ENCODE measurements around the gene COL9A2.

DNA sequence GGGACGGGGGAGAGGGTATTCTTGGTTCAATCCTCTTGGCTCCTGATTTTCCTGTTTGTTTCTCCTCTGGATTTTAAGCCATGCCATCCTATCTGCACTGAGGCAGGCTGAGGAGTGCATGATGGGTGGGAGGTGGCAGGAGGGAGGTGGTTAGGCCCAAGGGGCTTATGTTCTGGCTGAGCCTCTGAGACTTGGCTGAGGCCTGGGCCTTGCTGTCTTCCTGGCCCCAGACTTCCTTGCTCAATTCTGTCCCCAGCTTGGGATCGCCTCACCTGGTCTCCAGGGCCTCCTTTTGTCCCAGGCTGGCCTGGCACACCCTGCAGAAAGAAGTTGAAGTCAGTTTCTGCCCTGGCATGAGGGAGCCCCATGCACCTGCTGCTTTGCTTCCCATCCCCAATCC lies 11.2 kb downstream of the COL9A2 start:
- TF ChIP-seq, protein P1, sequence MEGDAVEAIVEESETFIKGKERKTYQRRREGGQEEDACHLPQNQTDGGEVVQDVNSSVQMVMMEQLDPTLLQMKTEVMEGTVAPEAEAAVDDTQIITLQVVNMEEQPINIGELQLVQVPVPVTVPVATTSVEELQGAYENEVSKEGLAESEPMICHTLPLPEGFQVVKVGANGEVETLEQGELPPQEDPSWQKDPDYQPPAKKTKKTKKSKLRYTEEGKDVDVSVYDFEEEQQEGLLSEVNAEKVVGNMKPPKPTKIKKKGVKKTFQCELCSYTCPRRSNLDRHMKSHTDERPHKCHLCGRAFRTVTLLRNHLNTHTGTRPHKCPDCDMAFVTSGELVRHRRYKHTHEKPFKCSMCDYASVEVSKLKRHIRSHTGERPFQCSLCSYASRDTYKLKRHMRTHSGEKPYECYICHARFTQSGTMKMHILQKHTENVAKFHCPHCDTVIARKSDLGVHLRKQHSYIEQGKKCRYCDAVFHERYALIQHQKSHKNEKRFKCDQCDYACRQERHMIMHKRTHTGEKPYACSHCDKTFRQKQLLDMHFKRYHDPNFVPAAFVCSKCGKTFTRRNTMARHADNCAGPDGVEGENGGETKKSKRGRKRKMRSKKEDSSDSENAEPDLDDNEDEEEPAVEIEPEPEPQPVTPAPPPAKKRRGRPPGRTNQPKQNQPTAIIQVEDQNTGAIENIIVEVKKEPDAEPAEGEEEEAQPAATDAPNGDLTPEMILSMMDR (IDR thresholded peaks at IDR 0.05): no peak
- no peak for TF ChIP-seq POLR2A (IDR thresholded peaks at IDR 0.05)
